K562 (cell line): Measurements from ENCODE around the gene TBXAS1. TPM values are rescaled to one million over a fixed set of nuclear protein-coding genes. Genes with fewer than 3 reads are reported as not detected.

ENCODE experiments used
- ATAC-seq: fragments of 200-7000 bp; cut with Tn5 transposase; 3 replicates; pipeline ENCODE4 v1.9.1; 2020; ENCODE audit warnings: moderate library complexity
- BruUV-seq: library from RNA; stranded (reverse); fragments of 400-500 nt; replicated peaks from 2 replicates; lab custom pipeline; 2021; lab: Mats Ljungman, UMichigan
- CTCF ChIA-PET: fragments of 300-600 bp; formaldehyde crosslinking; extraction: SDS; loops from one replicate; lab custom pipeline; 2021; ENCODE audit warnings: low intra/inter-chr PET ratio; lab: Yijun Ruan, JAX
- POLR2A ChIA-PET: fragments of 300-600, 350-650 bp; sonication (Branson Sonifier 250); formaldehyde crosslinking; extraction: SDS; loops from one replicate; lab custom pipeline; 2021; ENCODE audit warnings: antibody characterized with exemption, inconsistent platforms; lab: Yijun Ruan, JAX
- DNase-seq, 4 experiments: peaks; one replicate each; pipeline versions ENCODE4 v3.0.0 to v3.0.0-alpha.2; 2011 to 2018; ENCODE audit warnings: low spot score in 3 of 4, mixed read lengths in 3 of 4; ENCODE audit errors: extremely low read depth in 1 of 4
- FAIRE-seq: peaks from 2 replicates; lab custom pipeline; 2011; peaks lifted over from hg19 to GRCh38; lab: Jason Lieb, UNC
- H2AFZ ChIP-seq: 2 replicates; pipeline ENCODE4 v1.6.0; 2011; ENCODE audit warnings: low read depth, low read length, control low read depth, inconsistent platforms
- H3K27ac ChIP-seq: fragments of 200-600 bp; 3 replicates; pipeline ENCODE4 v1.8.0; 2011; ENCODE audit warnings: low read depth, mild to moderate bottlenecking, control low read depth, inconsistent platforms, low read length, moderate library complexity, mixed read lengths; ENCODE audit errors: extremely low read depth
- H3K27me3 ChIP-seq, 2 experiments: fragments of 300-600 bp in 1 of 2; 2 replicates in 1 of 2; 3 replicates in 1 of 2; pipeline versions ENCODE4 v1.6.0 to v1.8.0; 2011; ENCODE audit warnings: inconsistent platforms in 2 of 2, low read length in 2 of 2, mild to moderate bottlenecking in 1 of 2, mixed read lengths in 1 of 2, moderate library complexity in 1 of 2; ENCODE audit not compliant: control insufficient read depth in 2 of 2, insufficient read depth in 2 of 2
- H3K36me3 ChIP-seq: fragments of 300-600 bp; 3 replicates; pipeline ENCODE4 v1.8.0; 2011; ENCODE audit warnings: mild to moderate bottlenecking, low read length, inconsistent platforms; ENCODE audit not compliant: control insufficient read depth, insufficient read depth
- H3K4me1 ChIP-seq, 2 experiments: fragments of 200-600 bp in 1 of 2; replicated peaks in 1 of 2; 2 replicates in 1 of 2; 3 replicates in 1 of 2; pipeline versions ENCODE4 v1.5.1 to v1.8.0; 2011; ENCODE audit warnings: inconsistent platforms in 2 of 2, low read length in 2 of 2, mild to moderate bottlenecking in 1 of 2, mixed read lengths in 1 of 2, moderate library complexity in 1 of 2; ENCODE audit not compliant: control insufficient read depth in 2 of 2, insufficient read depth in 2 of 2
- H3K4me2 ChIP-seq: 2 replicates; pipeline ENCODE4 v1.6.1; 2011; ENCODE audit warnings: low read length, control low read depth, inconsistent platforms, mixed read lengths; ENCODE audit not compliant: insufficient read depth
- H3K4me3 ChIP-seq: fragments of 200-600 bp; sonication (generic), shearing (Covaris generic); 2 replicates; pipeline ENCODE4 v1.5.1; 2016; ENCODE audit warnings: control low read depth, inconsistent platforms
- H3K79me2 ChIP-seq: fragments of 200-600 bp; 3 replicates; pipeline ENCODE4 v1.8.0; 2011; ENCODE audit warnings: low read length, inconsistent platforms; ENCODE audit not compliant: control insufficient read depth, insufficient read depth
- H3K9ac ChIP-seq, 2 experiments: 2 replicates each; pipeline versions ENCODE4 v1.6.0 to v1.6.1; 2011; ENCODE audit warnings: low read depth in 2 of 2, low read length in 2 of 2, control low read depth in 1 of 2, inconsistent platforms in 1 of 2, mild to moderate bottlenecking in 1 of 2, mixed read lengths in 1 of 2; ENCODE audit not compliant: insufficient read depth in 1 of 2
- H3K9me1 ChIP-seq: one replicate; pipeline ENCODE4 v1.6.0; 2011; ENCODE audit warnings: inconsistent platforms, mild to moderate bottlenecking, low read length, moderate library complexity; ENCODE audit not compliant: control insufficient read depth, insufficient read depth
- H3K9me3 ChIP-seq: replicated peaks from 2 replicates; pipeline ENCODE4 v1.5.1; 2011; ENCODE audit warnings: low read depth, low read length, inconsistent platforms; ENCODE audit not compliant: control insufficient read depth, insufficient read depth
- H4K20me1 ChIP-seq: replicated peaks from 2 replicates; pipeline ENCODE4 v1.6.1; 2011; ENCODE audit warnings: low read length, inconsistent platforms, mixed read lengths; ENCODE audit not compliant: control insufficient read depth, insufficient read depth
- ETV6 ChIP-seq, 3 experiments: fragments of 150-350 bp in 1 of 3; sonication (generic) in 1 of 3; formaldehyde crosslinking in 1 of 3; IDR thresholded peaks; 2 replicates each; pipeline versions ENCODE4 v1.6.1 to v1.8.0; 2014 to 2022; ENCODE audit warnings: borderline replicate concordance in 2 of 3, low read depth in 2 of 3, antibody characterized with exemption in 1 of 3, low read length in 1 of 3, mild to moderate bottlenecking in 1 of 3, missing genetic modification reagents in 1 of 3
- UBTF ChIP-seq, 2 experiments: IDR thresholded peaks; 2 replicates each; pipeline ENCODE4 v1.6.1; 2012; ENCODE audit warnings: improper control_type of control experiment in 2 of 2, low read depth in 2 of 2, low read length in 2 of 2, borderline replicate concordance in 1 of 2
- WGBS: fragments of 100-300 bp; shearing (Covaris generic); methylation state at CpG from one replicate; pipeline ENCODE4 v1.1.6; 2016; ENCODE audit warnings: low coverage, mixed read lengths; ENCODE audit not compliant: insufficient coverage; ENCODE audit errors: missing lambda C conversion rate; 5-methylcytosine and 5-hydroxymethylcytosine counted together
- in situ Hi-C: fragments of 300-500 bp; cut with MboI; formaldehyde crosslinking; loops from 4 replicates; pipeline ENCODE4 v1.15.0; 2018; ENCODE audit warnings: inconsistent platforms, mixed read lengths
- intact Hi-C: fragments of 100-400 bp; cut with micrococcal nuclease; formaldehyde crosslinking; loops from 2 replicates; pipeline ENCODE4 v1.14.2; 2022
- polyA plus RNA-seq, 8 experiments: library from polyadenylated mRNA; depleted of rRNA in 4 of 8; stranded (reverse) in 5 of 8; unstranded in 3 of 8; fragments of >200 nt; fragmentation: Nextera tagmentation in 2 of 8; fragmentation: Illumina TruSeq in 1 of 8; extraction: Ambion mirVana in 2 of 8; extraction: Trizol in 1 of 8; gene quantifications; 2 replicates each; pipeline versions ENCODE4 v1.2.1 to v1.2.3, GENCODE V29; 2011 to 2014; ENCODE audit warnings: inconsistent platforms in 1 of 8, missing spikeins in 1 of 8
- total RNA-seq, 7 experiments: library from RNA; depleted of rRNA in 6 of 7; stranded (reverse); fragments of >200 nt in 6 of 7; fragmentation: Illumina TruSeq in 2 of 7; extraction: Trizol in 2 of 7; gene quantifications; 2 replicates each; pipeline versions ENCODE4 v1.2.1 to v1.2.3, GENCODE V29; 2011 to 2021; ENCODE audit warnings: low replicate concordance in 1 of 7

The TBXAS1 gene
- total and polyA plus RNA-seq, 9 of the 15 experiments (the other 6 are each of a cell fraction or from before 2014, with no cell fraction given): 1.1 to 8.3 (median 1.9) TPM

- ATAC-seq (no peak), DNase-seq (no peak), FAIRE-seq (no peak)
- H3K79me2 ChIP-seq: no peaks in the 10 kb centered on the region
- ChIA-PET CTCF (no interaction called here), POLR2A (interaction anchor here (0.6 to 1.8 kb wide), 8 partner anchors 10 to 376 kb away, joined by 3 to 13 read pairs (median 4); no protein-coding TSS in a partner anchor)
- TF ChIP-seq ETV6 (IDR thresholded peaks at IDR 0.05; ENCODE audit: borderline replicate concordance in 1 of 2, low read depth in 2 of 2, low read length in 1 of 2): no peak
- TF ChIP-seq ETV6 (CRISPR knock-in tag; IDR thresholded peaks at IDR 0.05; ENCODE audit: borderline replicate concordance): no peak
- TF ChIP-seq UBTF (IDR thresholded peaks at IDR 0.05; ENCODE audit: borderline replicate concordance in 1 of 2, low read depth in 2 of 2, low read length in 2 of 2): no peak
- no peaks in the 10 kb centered on the region for H3K9me3 ChIP-seq
- no peak overlapping the region for H3K9ac ChIP-seq
- H3K27ac ChIP-seq: no peak overlapping the region
- no peaks in the 10 kb centered on the region for H3K9me1 ChIP-seq
- H3K4me2 ChIP-seq: no peak overlapping the region
- peaks cover 4% of the 10 kb centered on the region; the same call in 1 of the 3 replicates for H3K36me3 ChIP-seq
- no peak overlapping the region for H3K4me3 ChIP-seq
- BruUV-seq: no TSS peak
- no peak overlapping the region for H2AFZ ChIP-seq
- H4K20me1 ChIP-seq: no peaks in the 10 kb centered on the region
- in situ Hi-C loops (no loop called here), intact Hi-C loops (no loop called here)
- H3K27me3 ChIP-seq: no peaks in the 10 kb centered on the region
- 64% methylated on average over 6 of the region's 6 CpGs for WGBS
- peaks cover 0 to 3% of the 10 kb centered on the region in 2 experiments; a peak in 1 of 5 replicates for H3K4me1 ChIP-seq
These were observed 130.2 kb downstream of the TBXAS1 start for GRCh38 chr7:139959285-139959628.
